CD14-positive monocyte (primary cell): ENCODE measurements around the gene KRTAP4-11. TPM values are rescaled to one million over a fixed set of nuclear protein-coding genes. Genes with fewer than 3 reads are reported as not detected.
A peak's percentile ranks its signal among the peaks of the same experiment; 100 is the strongest.
"Not testable (repeated sequence)": the region's sequence is repeated elsewhere in the genome, so short reads cannot be mapped to it uniquely, and the experiment has no call there.

Experiments
- DNase-seq, 3 donors: peaks; one replicate each; pipeline ENCODE4 v3.0.0-alpha.2; 2011 to 2022
- H2AFZ ChIP-seq: 2 replicates; pipeline ENCODE4 v1.6.0; 2012; ENCODE audit warnings: mild to moderate bottlenecking, low read depth, low read length, inconsistent platforms; ENCODE audit not compliant: insufficient read depth, poor library complexity, severe bottlenecking
- H3K27ac ChIP-seq, 2 donors: 1 replicate in 1 of 2; 2 replicates in 1 of 2; pipeline ENCODE4 v1.5.1; 2012 to 2013; ENCODE audit warnings: low read length in 2 of 2, control low read depth in 1 of 2, inconsistent platforms in 1 of 2, low read depth in 1 of 2, mild to moderate bottlenecking in 1 of 2
- H3K27me3 ChIP-seq, 2 donors: one replicate each; pipeline versions ENCODE4 v1.6.0 to v1.6.1; 2011 to 2013; ENCODE audit warnings: low read length in 2 of 2; ENCODE audit not compliant: control insufficient read depth in 2 of 2, insufficient read depth in 2 of 2
- H3K36me3 ChIP-seq, 2 donors: replicated peaks in 1 of 2; 1 replicate in 1 of 2; 2 replicates in 1 of 2; pipeline versions ENCODE4 v1.5.1 to v1.6.1; 2012 to 2013; ENCODE audit warnings: low read length in 2 of 2, control low read depth in 1 of 2, inconsistent platforms in 1 of 2, mild to moderate bottlenecking in 1 of 2; ENCODE audit not compliant: insufficient read depth in 2 of 2, control insufficient read depth in 1 of 2
- H3K4me1 ChIP-seq, 2 donors: 1 replicate in 1 of 2; 2 replicates in 1 of 2; pipeline versions ENCODE4 v1.5.1 to v1.6.1; 2012 to 2013; ENCODE audit warnings: low read length in 2 of 2, control low read depth in 1 of 2, inconsistent platforms in 1 of 2, mild to moderate bottlenecking in 1 of 2, moderate library complexity in 1 of 2; ENCODE audit not compliant: insufficient read depth in 2 of 2, control insufficient read depth in 1 of 2
- H3K4me2 ChIP-seq: replicated peaks from 2 replicates; pipeline ENCODE3; 2012; ENCODE audit warnings: low read length, moderate library complexity, mild to moderate bottlenecking; ENCODE audit not compliant: poor library complexity, severe bottlenecking; ENCODE audit errors: extremely low read depth
- H3K4me3 ChIP-seq, 3 experiments: fragments of 200-600 bp in 1 of 3; sonication (generic) in 1 of 3; replicated peaks in 1 of 3; 1 replicate in 2 of 3; 2 replicates in 1 of 3; pipeline ENCODE4 v1.5.1; 2011 to 2013; ENCODE audit warnings: low read length in 3 of 3, mild to moderate bottlenecking in 3 of 3, control low read depth in 2 of 3, low read depth in 2 of 3, inconsistent platforms in 1 of 3, moderate library complexity in 1 of 3
- H3K79me2 ChIP-seq: 2 replicates; pipeline ENCODE4 v1.6.0; 2012; ENCODE audit warnings: mild to moderate bottlenecking, control low read depth, inconsistent platforms, low read length, moderate library complexity; ENCODE audit not compliant: insufficient read depth
- H3K9ac ChIP-seq: 2 replicates; pipeline ENCODE4 v1.6.0; 2017; ENCODE audit warnings: low read length, mild to moderate bottlenecking; ENCODE audit not compliant: insufficient read depth, poor library complexity, severe bottlenecking
- H3K9me3 ChIP-seq, 2 donors: replicated peaks in 1 of 2; 1 replicate in 1 of 2; 2 replicates in 1 of 2; pipeline versions ENCODE4 v1.5.1 to v1.6.1; 2012 to 2013; ENCODE audit warnings: low read length in 2 of 2, control low read depth in 1 of 2; ENCODE audit not compliant: control insufficient read depth in 1 of 2, insufficient read depth in 1 of 2
- H4K20me1 ChIP-seq: 2 replicates; pipeline ENCODE4 v1.6.0; 2012; ENCODE audit warnings: mild to moderate bottlenecking, low read length, control low read depth, moderate library complexity; ENCODE audit not compliant: insufficient read depth
- H3K27ac Mint-ChIP-seq, 7 donors: one replicate each; pipeline ENCODE4 v1.8.0; 2020; ENCODE audit warnings: mild to moderate bottlenecking in 7 of 7, mixed read lengths in 7 of 7, moderate library complexity in 6 of 7, inconsistent platforms in 2 of 7
- H3K27me3 Mint-ChIP-seq, 3 donors: one replicate each; pipeline ENCODE4 v1.8.0; 2021 to 2022; ENCODE audit warnings: low read depth in 3 of 3, mild to moderate bottlenecking in 3 of 3, mixed read lengths in 3 of 3, moderate library complexity in 3 of 3, inconsistent platforms in 1 of 3
- H3K36me3 Mint-ChIP-seq, 2 donors: one replicate each; pipeline ENCODE4 v1.8.0; 2020; ENCODE audit warnings: mixed read lengths in 2 of 2, inconsistent platforms in 1 of 2, mild to moderate bottlenecking in 1 of 2
- H3K4me1 Mint-ChIP-seq: one replicate; pipeline ENCODE4 v1.8.0; 2020; ENCODE audit warnings: mild to moderate bottlenecking, mixed read lengths
- H3K4me3 Mint-ChIP-seq, 2 donors: one replicate each; pipeline ENCODE4 v1.8.0; 2020; ENCODE audit warnings: mild to moderate bottlenecking in 2 of 2, mixed read lengths in 2 of 2, moderate library complexity in 1 of 2
- H3K9me3 Mint-ChIP-seq, 7 donors: one replicate each; pipeline ENCODE4 v1.8.0; 2020 to 2022; ENCODE audit warnings: mixed read lengths in 7 of 7, mild to moderate bottlenecking in 6 of 7, moderate library complexity in 6 of 7, inconsistent platforms in 2 of 7
- WGBS: methylation state at CpG from one replicate; pipeline ENCODE4 v1.1.5; 2013; ENCODE audit warnings: missing lambda C conversion rate; ENCODE audit not compliant: insufficient coverage; 5-methylcytosine and 5-hydroxymethylcytosine counted together
- intact Hi-C, 2 donors: fragments of 100-400 bp; cut with micrococcal nuclease; formaldehyde crosslinking; loops; one replicate each; pipeline versions ENCODE4 v1.15.0 to v1.15.1; 2023
- polyA minus RNA-seq: library from RNA; depleted of rRNA, polyadenylated mRNA; stranded (reverse); fragments of >200 nt; gene quantifications from 2 replicates; pipeline ENCODE4 v1.2.3, GENCODE V29; 2012
- polyA plus RNA-seq, 3 donors: library from polyadenylated mRNA; depleted of rRNA in 1 of 3; unstranded in 2 of 3; stranded (reverse) in 1 of 3; fragments of 300-500 nt in 2 of 3; fragments of >200 nt in 1 of 3; fragmentation: Illumina TruSeq in 2 of 3; gene quantifications; 1 replicate in 2 of 3; 2 replicates in 1 of 3; pipeline ENCODE4 v1.2.3, GENCODE V29; 2012 to 2021
- total RNA-seq, 12 experiments: library from RNA in 1 of 12; stranded (reverse) in 1 of 12; fragments of 120-200 nt in 1 of 12; gene quantifications; one replicate each; pipeline ENCODE4 v1.2.4 and lab custom pipeline; 2013 to 2026; ENCODE audit warnings: mixed read lengths in 6 of 12, inconsistent platforms in 1 of 12
- TF ChIP-seq, protein P1 (sequence below): fragments of 200-600 bp; IDR thresholded peaks from one replicate; pipeline ENCODE4 v1.8.0; 2022; ENCODE audit warnings: antibody characterized with exemption, mild to moderate bottlenecking

Gene KRTAP4-11
- not detected for total RNA-seq (2013)
- polyA plus RNA-seq = not detected
- polyA minus RNA-seq = 0.16 and 0.28 TPM in 2 replicates
- 0 to 0.15 (median 0) reads per million in 11 experiments for total RNA-seq (lab: John Stamatoyannopoulos, UW)

DNA sequence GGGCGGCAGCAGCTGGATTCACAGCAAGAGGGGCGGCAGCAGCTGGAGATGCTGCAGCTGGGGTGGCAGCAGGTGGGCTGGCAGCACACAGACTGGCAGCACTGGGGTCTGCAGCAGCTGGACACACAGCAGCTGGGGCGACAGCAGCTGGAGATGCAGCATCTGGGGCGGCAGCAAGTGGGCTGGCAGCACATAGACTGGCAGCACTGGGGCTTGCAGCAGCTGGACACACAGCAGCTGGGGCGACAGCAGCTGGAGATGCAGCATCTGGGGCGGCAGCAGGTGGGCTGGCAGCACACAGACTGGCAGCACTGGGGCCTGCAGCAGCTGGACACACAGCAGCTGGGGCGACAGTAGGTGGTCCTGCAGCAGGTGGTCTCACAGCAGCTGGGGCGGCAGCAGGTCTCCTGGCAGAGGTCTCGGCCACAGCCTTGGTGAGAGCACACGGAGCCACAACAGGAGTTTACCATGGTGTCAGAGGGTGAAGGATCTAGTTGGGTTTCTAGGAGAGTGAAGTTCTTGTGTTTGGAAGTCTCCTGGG, at the start of gene KRTAP4-11:
KRTAP4-11 (minus strand) TSS at position 528 of the 541 bp plus-strand sequence; CDS start at position 470, 58 bp downstream.
- WGBS = 92% methylated on average over 10 of the region's 10 CpGs
- H3K9ac ChIP-seq, H3K27me3 Mint-ChIP-seq, H3K9me3 ChIP-seq, H3K36me3 Mint-ChIP-seq, H2AFZ ChIP-seq, H3K4me3 Mint-ChIP-seq, H3K27me3 ChIP-seq, H3K36me3 ChIP-seq, H3K27ac ChIP-seq, H3K79me2 ChIP-seq, H3K4me2 ChIP-seq, H4K20me1 ChIP-seq, H3K9me3 Mint-ChIP-seq, H3K4me3 ChIP-seq, DNase-seq, intact Hi-C loops: not testable (repeated sequence)
- Mint-ChIP-seq H3K4me1 (peaks cover 24% of the 10 kb centered on the region), H3K27ac (peak within 1 kb of the TSS in 3 of 7 donors; percentile 6 to 37 (median 13))
- peaks cover 14 to 21% of the 10 kb centered on the region in 2 donors for H3K4me1 ChIP-seq

DNA sequence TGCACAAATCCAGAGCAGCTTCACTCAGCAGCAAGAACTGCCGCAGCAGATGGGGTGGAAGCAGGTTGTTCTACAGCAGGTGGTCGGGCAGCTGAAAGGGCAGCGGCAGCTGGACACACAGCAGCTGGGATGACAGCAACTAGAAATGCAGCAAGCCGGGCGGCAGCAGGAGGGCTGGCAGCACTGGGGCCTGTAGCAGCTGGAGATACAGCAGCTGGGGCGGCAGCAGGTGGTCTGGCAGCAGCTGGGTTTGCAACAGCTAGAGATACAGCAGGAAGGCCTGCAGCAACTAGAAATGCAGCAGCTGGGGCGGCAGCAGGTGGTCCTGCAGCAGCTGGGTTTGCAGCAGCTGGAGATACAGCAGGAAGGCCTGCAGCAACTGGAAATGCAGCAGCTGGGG, 49.4 kb upstream of the KRTAP4-11 start:
- no peaks in the 10 kb centered on the region for H3K79me2 ChIP-seq
- H3K4me3 ChIP-seq = no peak overlapping the region
- H3K4me3 Mint-ChIP-seq = no peak overlapping the region
- H3K27me3 ChIP-seq = no peaks in the 10 kb centered on the region
- intact Hi-C loops = no loop called here
- no peaks in the 10 kb centered on the region for H3K9me3 Mint-ChIP-seq
- no peak for DNase-seq
- H3K27me3 Mint-ChIP-seq = peaks cover 0 to 4% (median 0%) of the 10 kb centered on the region in 3 donors
- 97% methylated on average over 7 of the region's 7 CpGs for WGBS
- H3K4me1 Mint-ChIP-seq = no peaks in the 10 kb centered on the region
- H3K4me2 ChIP-seq = no peak overlapping the region
- no peak overlapping the region for H3K9ac ChIP-seq
- H3K27ac Mint-ChIP-seq = no peak overlapping the region
- no peaks in the 10 kb centered on the region for H3K36me3 Mint-ChIP-seq
- H3K4me1 ChIP-seq = no peaks in the 10 kb centered on the region
- no peaks in the 10 kb centered on the region for H3K9me3 ChIP-seq
- TF ChIP-seq, protein P1, sequence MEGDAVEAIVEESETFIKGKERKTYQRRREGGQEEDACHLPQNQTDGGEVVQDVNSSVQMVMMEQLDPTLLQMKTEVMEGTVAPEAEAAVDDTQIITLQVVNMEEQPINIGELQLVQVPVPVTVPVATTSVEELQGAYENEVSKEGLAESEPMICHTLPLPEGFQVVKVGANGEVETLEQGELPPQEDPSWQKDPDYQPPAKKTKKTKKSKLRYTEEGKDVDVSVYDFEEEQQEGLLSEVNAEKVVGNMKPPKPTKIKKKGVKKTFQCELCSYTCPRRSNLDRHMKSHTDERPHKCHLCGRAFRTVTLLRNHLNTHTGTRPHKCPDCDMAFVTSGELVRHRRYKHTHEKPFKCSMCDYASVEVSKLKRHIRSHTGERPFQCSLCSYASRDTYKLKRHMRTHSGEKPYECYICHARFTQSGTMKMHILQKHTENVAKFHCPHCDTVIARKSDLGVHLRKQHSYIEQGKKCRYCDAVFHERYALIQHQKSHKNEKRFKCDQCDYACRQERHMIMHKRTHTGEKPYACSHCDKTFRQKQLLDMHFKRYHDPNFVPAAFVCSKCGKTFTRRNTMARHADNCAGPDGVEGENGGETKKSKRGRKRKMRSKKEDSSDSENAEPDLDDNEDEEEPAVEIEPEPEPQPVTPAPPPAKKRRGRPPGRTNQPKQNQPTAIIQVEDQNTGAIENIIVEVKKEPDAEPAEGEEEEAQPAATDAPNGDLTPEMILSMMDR = no peak
- H2AFZ ChIP-seq = no peak overlapping the region
- H3K36me3 ChIP-seq = no peaks in the 10 kb centered on the region
- H4K20me1 ChIP-seq = no peaks in the 10 kb centered on the region
- H3K27ac ChIP-seq = no peak overlapping the region
